H1 (cell line): ENCODE results near the gene CBLC. TPM values are rescaled to one million over a fixed set of nuclear protein-coding genes. Genes with fewer than 3 reads are reported as not detected.

Experiments used
- CTCF ChIA-PET: fragments of 300-600 bp; sonication (Branson Sonifier 250); formaldehyde crosslinking; loops from one replicate; lab custom pipeline; 2021; ENCODE audit not compliant: partially characterized antibody; lab: Charles Lee
- POLR2A ChIA-PET: fragments of 300-600 bp; sonication (Branson Sonifier 250); formaldehyde crosslinking; loops from one replicate; lab custom pipeline; 2021; ENCODE audit warnings: inconsistent platforms; ENCODE audit not compliant: partially characterized antibody; lab: Charles Lee
- DNase-seq, 2 experiments: peaks; one replicate each; pipeline versions ENCODE4 v3.0.0 to v3.0.0-alpha.2; 2010 to 2022; ENCODE audit warnings: low spot score in 2 of 2, low read depth in 1 of 2, mixed read lengths in 1 of 2
- FAIRE-seq: peaks from 2 replicates; lab custom pipeline; 2011; peaks lifted over from hg19 to GRCh38; lab: Jason Lieb, UNC
- H2AFZ ChIP-seq: 2 replicates; pipeline ENCODE4 v1.8.1; 2012; ENCODE audit warnings: low read length, inconsistent platforms
- H2AK5ac ChIP-seq: 2 replicates; pipeline ENCODE4 v1.6.1; 2013; ENCODE audit warnings: low read depth, low read length
- H2BK120ac ChIP-seq: replicated peaks from 2 replicates; pipeline ENCODE3; 2013; ENCODE audit warnings: low read depth, low read length, inconsistent platforms
- H2BK12ac ChIP-seq: 2 replicates; pipeline ENCODE4 v1.6.1; 2013; ENCODE audit warnings: low read depth, low read length
- H2BK15ac ChIP-seq: 2 replicates; pipeline ENCODE4 v1.6.1; 2013; ENCODE audit warnings: low read length
- H2BK20ac ChIP-seq: 2 replicates; pipeline ENCODE4 v1.6.1; 2013; ENCODE audit warnings: low read length
- H2BK5ac ChIP-seq: 2 replicates; pipeline ENCODE4 v1.6.1; 2013; ENCODE audit warnings: low read depth, low read length
- H3K14ac ChIP-seq: 2 replicates; pipeline ENCODE4 v1.6.1; 2013; ENCODE audit warnings: inconsistent platforms; ENCODE audit not compliant: insufficient read length
- H3K18ac ChIP-seq: 2 replicates; pipeline ENCODE4 v1.6.1; 2013; ENCODE audit warnings: low read length; ENCODE audit errors: extremely low read depth
- H3K23ac ChIP-seq: 2 replicates; pipeline ENCODE4 v1.6.1; 2013; ENCODE audit warnings: inconsistent platforms; ENCODE audit not compliant: insufficient read length
- H3K23me2 ChIP-seq: 2 replicates; pipeline ENCODE4 v1.6.1; 2013; ENCODE audit warnings: low read depth, low read length
- H3K27ac ChIP-seq: 2 replicates; pipeline ENCODE4 v1.6.1; 2011; ENCODE audit warnings: low read depth, low read length, inconsistent platforms
- H3K27me3 ChIP-seq, 4 experiments: replicated peaks in 1 of 4; 1 replicate in 1 of 4; 2 replicates in 3 of 4; pipeline versions ENCODE4 v1.6.1 to v1.8.1; 2011 to 2013; ENCODE audit warnings: low read length in 3 of 4, mild to moderate bottlenecking in 3 of 4, inconsistent platforms in 2 of 4, mixed read lengths in 2 of 4, moderate library complexity in 1 of 4; ENCODE audit not compliant: control insufficient read depth in 3 of 4, insufficient read depth in 3 of 4; ENCODE audit errors: extremely low read depth in 1 of 4
- H3K36me3 ChIP-seq, 4 experiments: 2 replicates each; pipeline versions ENCODE4 v1.6.1 to v1.8.1; 2011 to 2013; ENCODE audit warnings: mild to moderate bottlenecking in 4 of 4, low read length in 3 of 4, moderate library complexity in 2 of 4, control low read depth in 1 of 4, inconsistent platforms in 1 of 4; ENCODE audit not compliant: insufficient read depth in 4 of 4, control insufficient read depth in 2 of 4
- H3K4ac ChIP-seq: replicated peaks from 2 replicates; pipeline ENCODE3; 2013; ENCODE audit warnings: low read length, low read depth, mixed read lengths, inconsistent platforms; ENCODE audit not compliant: insufficient read length
- H3K4me1 ChIP-seq, 4 experiments: replicated peaks in 1 of 4; 1 replicate in 1 of 4; 2 replicates in 3 of 4; pipeline versions ENCODE4 v1.6.1 to v1.8.1; 2011 to 2013; ENCODE audit warnings: low read length in 3 of 4, inconsistent platforms in 2 of 4, mixed read lengths in 1 of 4; ENCODE audit not compliant: insufficient read depth in 4 of 4, control insufficient read depth in 3 of 4
- H3K4me2 ChIP-seq, 2 experiments: 2 replicates each; pipeline versions ENCODE4 v1.6.1 to v1.8.1; 2011 to 2013; ENCODE audit warnings: low read depth in 2 of 2, low read length in 2 of 2, control low read depth in 1 of 2, inconsistent platforms in 1 of 2, mild to moderate bottlenecking in 1 of 2; ENCODE audit not compliant: insufficient read depth in 1 of 2
- H3K4me3 ChIP-seq, 4 experiments: fragments of 200-600, 300-600 bp in 1 of 4; sonication (generic), shearing (Covaris generic), sonication (Bioruptor Twin) in 1 of 4; 2 replicates each; pipeline versions ENCODE4 v1.5.1 to v1.8.1; 2011 to 2016; ENCODE audit warnings: low read length in 4 of 4, low read depth in 3 of 4, control low read depth in 2 of 4, inconsistent platforms in 2 of 4, mild to moderate bottlenecking in 2 of 4, mixed read lengths in 1 of 4, moderate library complexity in 1 of 4; ENCODE audit not compliant: insufficient read depth in 2 of 4; ENCODE audit errors: extremely low read depth in 1 of 4
- H3K56ac ChIP-seq: replicated peaks from 2 replicates; pipeline ENCODE3; 2013; ENCODE audit warnings: low read depth, mild to moderate bottlenecking, mixed read lengths, low read length, inconsistent platforms; ENCODE audit not compliant: insufficient read length
- H3K79me1 ChIP-seq: 2 replicates; pipeline ENCODE4 v1.6.1; 2013; ENCODE audit warnings: low read depth, low read length, control low read depth
- H3K79me2 ChIP-seq, 2 experiments: 2 replicates each; pipeline versions ENCODE4 v1.6.1 to v1.8.1; 2012 to 2013; ENCODE audit warnings: low read length in 2 of 2, mild to moderate bottlenecking in 2 of 2, inconsistent platforms in 1 of 2; ENCODE audit not compliant: insufficient read depth in 2 of 2, control insufficient read depth in 1 of 2
- H3K9ac ChIP-seq, 4 experiments: replicated peaks in 1 of 4; 1 replicate in 1 of 4; 2 replicates in 3 of 4; pipeline versions ENCODE4 v1.6.1 to v1.8.1; 2011 to 2013; ENCODE audit warnings: low read depth in 3 of 4, low read length in 3 of 4, control low read depth in 2 of 4, mild to moderate bottlenecking in 2 of 4, moderate library complexity in 2 of 4, inconsistent platforms in 1 of 4; ENCODE audit errors: extremely low read depth in 1 of 4
- H3K9me3 ChIP-seq, 2 experiments: 2 replicates each; pipeline versions ENCODE4 v1.6.1 to v1.8.1; 2012 to 2013; ENCODE audit warnings: mild to moderate bottlenecking in 2 of 2, moderate library complexity in 2 of 2, control low read depth in 1 of 2, inconsistent platforms in 1 of 2, low read depth in 1 of 2, low read length in 1 of 2, mixed read lengths in 1 of 2; ENCODE audit not compliant: insufficient read depth in 2 of 2
- H4K20me1 ChIP-seq, 2 experiments: replicated peaks in 1 of 2; 2 replicates each; pipeline versions ENCODE3 to v1.8.1; 2011 to 2013; ENCODE audit warnings: inconsistent platforms in 2 of 2, low read length in 2 of 2, mild to moderate bottlenecking in 1 of 2; ENCODE audit not compliant: insufficient read depth in 2 of 2, control insufficient read depth in 1 of 2
- H4K5ac ChIP-seq: 2 replicates; pipeline ENCODE4 v1.6.1; 2013; ENCODE audit warnings: low read length, low read depth, mixed read lengths, inconsistent platforms; ENCODE audit not compliant: insufficient read length
- H4K8ac ChIP-seq: 2 replicates; pipeline ENCODE4 v1.8.0; 2013; ENCODE audit warnings: mild to moderate bottlenecking, moderate library complexity, low read length, inconsistent platforms; ENCODE audit not compliant: insufficient read depth; ENCODE audit errors: extremely low read depth
- H4K91ac ChIP-seq: replicated peaks from 2 replicates; pipeline ENCODE3; 2013; ENCODE audit warnings: low read length, mixed read lengths, inconsistent platforms; ENCODE audit not compliant: insufficient read length
- CBX8 ChIP-seq: fragments of 300-800, 300-1000 bp; sonication (generic); IDR thresholded peaks from 2 replicates; pipeline ENCODE4 v1.7.1; 2016; ENCODE audit warnings: low read depth, low read length, borderline replicate concordance
- EP300 ChIP-seq, 2 experiments: IDR thresholded peaks; 1 replicate in 1 of 2; 2 replicates in 1 of 2; pipeline ENCODE4 v1.6.1; 2011 to 2012; ENCODE audit warnings: low read depth in 2 of 2, low read length in 2 of 2, mild to moderate bottlenecking in 2 of 2, borderline replicate concordance in 1 of 2, inconsistent platforms in 1 of 2, moderate library complexity in 1 of 2
- KDM1A ChIP-seq: fragments of 200-600, 300-600 bp; sonication (generic); IDR thresholded peaks from 2 replicates; pipeline ENCODE4 v1.7.1; 2016; ENCODE audit warnings: mild to moderate bottlenecking, low read length, borderline replicate concordance
- MAX ChIP-seq: IDR thresholded peaks from 2 replicates; pipeline ENCODE4 v1.6.1; 2012; ENCODE audit warnings: inconsistent platforms
- NRF1 ChIP-seq: IDR thresholded peaks from 2 replicates; pipeline ENCODE4 v1.6.1; 2011; ENCODE audit warnings: mild to moderate bottlenecking, low read depth, low read length, improper control_type of control experiment
- PHF8 ChIP-seq: fragments of 200-600 bp; sonication (generic); conservative IDR thresholded peaks from 2 replicates; pipeline ENCODE4 v1.7.1; 2012; ENCODE audit warnings: low read depth, mild to moderate bottlenecking, inconsistent platforms, low read length, moderate library complexity
- RFX5 ChIP-seq: IDR thresholded peaks from 2 replicates; pipeline ENCODE4 v1.6.1; 2011; ENCODE audit warnings: low read depth, low read length, improper control_type of control experiment, borderline replicate concordance
- SIRT6 ChIP-seq: IDR thresholded peaks from one replicate; pipeline ENCODE4 v1.7.1; 2012; ENCODE audit warnings: low read length, inconsistent platforms
- SUZ12 ChIP-seq: fragments of 200-600 bp; sonication (generic); IDR thresholded peaks from 2 replicates; pipeline ENCODE4 v1.6.1; 2012; ENCODE audit warnings: mild to moderate bottlenecking, inconsistent platforms, low read length, moderate library complexity, mixed read lengths
- TAF7 ChIP-seq: optimal IDR thresholded peaks from 2 replicates; pipeline ENCODE3; 2011; ENCODE audit warnings: low read depth, mild to moderate bottlenecking, inconsistent platforms, low read length, moderate library complexity, borderline replicate concordance
- WGBS, 2 experiments: shearing (Covaris generic) in 1 of 2; methylation state at CpG; one replicate each; pipeline versions ENCODE4 v1.1.6 to v1.1.7; 2013 to 2015; ENCODE audit warnings: low lambda C conversion rate in 2 of 2, mixed read lengths in 2 of 2, inconsistent platforms in 1 of 2, low coverage in 1 of 2, missing lambda C conversion rate in 1 of 2; ENCODE audit not compliant: insufficient replicate concordance in 2 of 2, insufficient coverage in 1 of 2, insufficient read length in 1 of 2; ENCODE audit errors: extremely low coverage in 1 of 2, missing lambda C conversion rate in 1 of 2; 5-methylcytosine and 5-hydroxymethylcytosine counted together
- polyA plus RNA-seq, 7 experiments: library from polyadenylated mRNA; depleted of rRNA in 3 of 7; stranded (reverse) in 5 of 7; unstranded in 2 of 7; fragments of >200 nt in 5 of 7; fragments of 200-250 nt in 2 of 7; gene quantifications; 1 replicate in 5 of 7; 2 replicates in 1 of 7; 4 replicates in 1 of 7; pipeline versions ENCODE4 v1.2.1 to v1.2.3, GENCODE V29; 2011 to 2013; ENCODE audit warnings: missing spikeins in 2 of 7, mixed read lengths in 2 of 7
- total RNA-seq: library from RNA; stranded (reverse); fragmentation: NEBNext Ultra II Directional; extraction: Animal tissue kit (Norgen Biotek cat#: 25700); gene quantifications from 2 replicates; pipeline ENCODE4 v1.2.1, GENCODE V29; 2021

Gene CBLC
- total and polyA plus RNA-seq, 2 of the 8 experiments (the other 6 are each of a cell fraction or from before 2014, with no cell fraction given): 17.4 to 35.7 TPM

- peaks cover 5% of the 10 kb centered on the region; the same call in 1 of the 2 replicates for H3K23me2 ChIP-seq
- FAIRE-seq (no peak), DNase-seq (no peak)
- H2BK15ac ChIP-seq: 0 out of 2 replicates have a peak overlapping the region, but pooled peaks have one; percentile 29
- ChIA-PET POLR2A (interaction anchor here (0.7 to 6.0 kb wide), 14 partner anchors 8 to 159 kb away, joined by 3 to 37 read pairs (median 7); partner anchors contain the start of gene NECTIN2), CTCF (interaction anchor here (0.7 to 8.5 kb wide), 5 partner anchors 9 to 78 kb away, joined by 3 to 116 read pairs (median 23); no protein-coding TSS in a partner anchor)
- no peak overlapping the region for H2BK5ac ChIP-seq
- H2BK120ac ChIP-seq: no peak overlapping the region
- peak overlapping the region in 1 of 4 experiments; percentile 34; a peak in 1 of 7 replicates for H3K9ac ChIP-seq
- no peak overlapping the region for H4K5ac ChIP-seq
- peaks cover 9 to 29% (median 20%) of the 10 kb centered on the region in 4 experiments; a peak in 5 of 8 replicates for H3K36me3 ChIP-seq
- H4K8ac ChIP-seq: no peak overlapping the region; the same call in 1 of the 2 replicates
- H3K27me3 ChIP-seq: peaks cover 0 to 2% (median under 1%) of the 10 kb centered on the region in 4 experiments; a peak in 3 of 7 replicates
- H3K56ac ChIP-seq: no peak overlapping the region
- whole genome bisulfite sequencing, 2 experiments: 83% methylated on average over 7 of the region's 13 CpGs; no CpG with 5 or more reads in 1 of the 2 experiments
- H3K18ac ChIP-seq: no peak overlapping the region
- H4K20me1 ChIP-seq: peaks cover 8 to 14% of the 10 kb centered on the region in 2 experiments
- no peak overlapping the region for H2AFZ ChIP-seq
- peak overlapping the region; percentile 52 to 72 for H3K4me2 ChIP-seq
- no peak overlapping the region for H3K4ac ChIP-seq
- H3K79me2 ChIP-seq: no peaks in the 10 kb centered on the region
- H3K4me3 ChIP-seq: peak overlapping the region in 3 of 4 experiments; percentile 5 to 40 (median 7); a peak in 3 of 8 replicates
- no peak overlapping the region for H3K14ac ChIP-seq
- peaks cover 2% of the 10 kb centered on the region; the same call in 1 of the 2 replicates for H3K79me1 ChIP-seq
- peaks cover 4 to 34% (median 21%) of the 10 kb centered on the region in 4 experiments for H3K4me1 ChIP-seq
- no peaks in the 10 kb centered on the region for H3K9me3 ChIP-seq
- no peak overlapping the region for H3K23ac ChIP-seq
- no peak overlapping the region for H4K91ac ChIP-seq
- no peak overlapping the region for H2BK20ac ChIP-seq
- no peak overlapping the region for H2AK5ac ChIP-seq
- no peak overlapping the region for H3K27ac ChIP-seq
- H2BK12ac ChIP-seq: no peak overlapping the region
- no peak for TF ChIP-seq SIRT6
- no peak for TF ChIP-seq TAF7
- no peak for TF ChIP-seq SUZ12
- TF ChIP-seq PHF8: no peak
- no peak for TF ChIP-seq MAX
- TF ChIP-seq EP300 (IDR thresholded peaks at IDR 0.05; ENCODE audit: borderline replicate concordance in 1 of 2, low read depth in 2 of 2, low read length in 2 of 2): no peak
- no peak for TF ChIP-seq KDM1A
- TF ChIP-seq CBX8: no peak
- TF ChIP-seq RFX5: no peak
- no peak for TF ChIP-seq NRF1
These were observed 32.8 kb downstream of the CBLC start for GRCh38 chr19:44810234-44811121.
